GM19035 (cell line): ENCODE results near the gene SORBS2.
A peak's percentile ranks its signal among the peaks of the same experiment; 100 is the strongest.
"Not testable (repeated sequence)": the region's sequence is repeated elsewhere in the genome, so short reads cannot be mapped to it uniquely, and the experiment has no call there.

Experiments used
- ATAC-seq: cut with Tn5 transposase; IDR thresholded peaks from one replicate; pipeline ENCODE4 v1.9.1; 2021; ENCODE audit not compliant: unreplicated experiment

Gene SORBS2

GRCh38 chr4:185811509-185812364, at the start of gene SORBS2:
SORBS2 (minus strand) TSS chr4:185812194; CDS start chr4:185690571, 121,623 bp downstream.
- ATAC-seq = peak; percentile 91

- no peak for ATAC-seq
Observed at GRCh38 chr4:185859111-185859510, 47.1 kb upstream of the SORBS2 start.

- ATAC-seq = not testable (repeated sequence)
Observed at GRCh38 chr4:185857561-185857960, 45.6 kb upstream of the SORBS2 start.

- no peak for ATAC-seq
Observed at GRCh38 chr4:185853841-185854240, 41.8 kb upstream of the SORBS2 start.

GRCh38 chr4:185852961-185853360, 41.0 kb upstream of the SORBS2 start:
- no peak for ATAC-seq

- ATAC-seq = no peak
Observed at GRCh38 chr4:185849664-185850550, 37.9 kb upstream of the SORBS2 start.

- ATAC-seq = no peak
Observed at GRCh38 chr4:185847352-185848097, 35.5 kb upstream of the SORBS2 start.

- ATAC-seq = no peak
Observed at GRCh38 chr4:185846505-185847150, 34.6 kb upstream of the SORBS2 start.

- no peak for ATAC-seq
Observed at GRCh38 chr4:185845966-185846365, 34.0 kb upstream of the SORBS2 start.

- no peak for ATAC-seq
Observed at GRCh38 chr4:185841451-185841850, 29.5 kb upstream of the SORBS2 start.

- ATAC-seq = no peak
Observed at GRCh38 chr4:185840953-185841352, 29.0 kb upstream of the SORBS2 start.

- ATAC-seq = no peak
Observed at GRCh38 chr4:185840201-185840600, 28.2 kb upstream of the SORBS2 start.

- ATAC-seq = no peak
Observed at GRCh38 chr4:185839770-185840169, 27.8 kb upstream of the SORBS2 start.

- ATAC-seq = no peak
Observed at GRCh38 chr4:185839194-185839712, 27.3 kb upstream of the SORBS2 start.

- ATAC-seq = no peak
Observed at GRCh38 chr4:185838514-185839193, 26.7 kb upstream of the SORBS2 start.

GRCh38 chr4:185838104-185838452, 26.1 kb upstream of the SORBS2 start:
- ATAC-seq = no peak

GRCh38 chr4:185837415-185838103, 25.6 kb upstream of the SORBS2 start:
- ATAC-seq = no peak

GRCh38 chr4:185836241-185837084, 24.5 kb upstream of the SORBS2 start:
- ATAC-seq = no peak
